Fibroblast of pulmonary artery (primary cell): ENCODE results near the gene PRXL2A.

Source experiments
- DNase-seq: peaks from one replicate; pipeline ENCODE4 v3.0.0-alpha.2; 2010; ENCODE audit warnings: low read depth
- H3K4me3 ChIP-seq: replicated peaks from 2 replicates; pipeline ENCODE4 v1.5.1; 2011; ENCODE audit warnings: low read depth, mild to moderate bottlenecking, control low read depth, low read length, moderate library complexity
- TF ChIP-seq, protein P1 (sequence below): IDR thresholded peaks from 2 replicates; pipeline ENCODE4 v1.5.1; 2011; ENCODE audit warnings: mild to moderate bottlenecking, control low read depth, low read length, inconsistent platforms; ENCODE audit errors: missing control alignments

PRXL2A gene

DNA sequence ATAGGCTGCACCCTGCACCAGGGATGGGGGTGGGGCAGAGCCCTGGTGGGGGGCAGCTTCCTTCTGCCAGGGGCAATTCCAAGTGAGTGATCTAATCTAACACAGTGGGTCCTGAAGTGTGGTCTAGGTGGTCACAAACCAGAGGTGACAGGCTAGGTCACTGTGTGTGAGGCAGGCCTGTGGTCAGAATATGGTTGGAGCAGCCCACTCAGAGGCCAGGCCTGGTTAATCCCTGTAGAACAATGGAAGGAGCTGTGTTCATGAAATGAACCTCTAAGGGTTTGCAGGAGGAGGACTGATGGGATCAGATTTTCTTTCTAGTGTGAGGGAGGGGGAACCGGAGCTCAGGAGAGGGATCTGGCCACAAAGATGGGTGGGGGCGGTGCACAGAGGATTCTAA, 35.8 kb downstream of the PRXL2A start:
- DNase-seq, result no peak
- H3K4me3 ChIP-seq, result no peak overlapping the region
- TF ChIP-seq, protein P1, sequence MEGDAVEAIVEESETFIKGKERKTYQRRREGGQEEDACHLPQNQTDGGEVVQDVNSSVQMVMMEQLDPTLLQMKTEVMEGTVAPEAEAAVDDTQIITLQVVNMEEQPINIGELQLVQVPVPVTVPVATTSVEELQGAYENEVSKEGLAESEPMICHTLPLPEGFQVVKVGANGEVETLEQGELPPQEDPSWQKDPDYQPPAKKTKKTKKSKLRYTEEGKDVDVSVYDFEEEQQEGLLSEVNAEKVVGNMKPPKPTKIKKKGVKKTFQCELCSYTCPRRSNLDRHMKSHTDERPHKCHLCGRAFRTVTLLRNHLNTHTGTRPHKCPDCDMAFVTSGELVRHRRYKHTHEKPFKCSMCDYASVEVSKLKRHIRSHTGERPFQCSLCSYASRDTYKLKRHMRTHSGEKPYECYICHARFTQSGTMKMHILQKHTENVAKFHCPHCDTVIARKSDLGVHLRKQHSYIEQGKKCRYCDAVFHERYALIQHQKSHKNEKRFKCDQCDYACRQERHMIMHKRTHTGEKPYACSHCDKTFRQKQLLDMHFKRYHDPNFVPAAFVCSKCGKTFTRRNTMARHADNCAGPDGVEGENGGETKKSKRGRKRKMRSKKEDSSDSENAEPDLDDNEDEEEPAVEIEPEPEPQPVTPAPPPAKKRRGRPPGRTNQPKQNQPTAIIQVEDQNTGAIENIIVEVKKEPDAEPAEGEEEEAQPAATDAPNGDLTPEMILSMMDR, result no peak

DNA sequence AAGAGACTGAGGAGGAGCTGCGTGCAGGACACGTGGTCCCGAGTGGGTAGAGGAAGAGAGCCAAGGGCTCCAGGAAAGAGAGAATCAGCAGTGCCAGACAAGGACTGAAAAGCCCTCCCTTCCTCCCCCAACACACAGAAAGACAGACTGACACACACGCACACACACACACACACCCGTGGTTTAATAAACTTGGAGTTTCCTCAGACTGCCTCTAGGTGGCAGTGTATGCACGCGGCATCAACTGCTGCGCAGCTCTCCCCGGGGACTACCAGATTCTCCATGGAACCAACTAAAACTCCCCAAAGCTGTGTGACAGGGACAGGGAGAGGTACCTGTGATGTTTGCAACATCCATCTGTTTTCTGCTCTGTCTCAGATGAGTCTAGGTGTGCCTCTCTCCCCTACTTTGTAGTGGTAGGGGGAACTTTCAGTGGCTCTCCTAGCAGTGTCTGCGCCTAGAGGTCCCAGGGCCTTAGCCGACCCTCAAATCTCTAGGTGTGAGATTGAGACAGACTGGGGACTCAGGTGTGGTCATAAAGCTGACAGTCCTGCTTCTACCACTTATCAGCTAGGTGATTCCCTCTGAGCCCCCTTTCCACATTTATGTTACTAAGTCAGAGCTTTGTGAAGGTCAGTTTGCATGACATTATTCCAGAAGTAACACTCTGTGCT, 36.4 kb downstream of the PRXL2A start:
- H3K4me3 ChIP-seq, result no peak overlapping the region
- TF ChIP-seq, protein P1, result peak; percentile 97
- DNase-seq, result peak; percentile 85

DNA sequence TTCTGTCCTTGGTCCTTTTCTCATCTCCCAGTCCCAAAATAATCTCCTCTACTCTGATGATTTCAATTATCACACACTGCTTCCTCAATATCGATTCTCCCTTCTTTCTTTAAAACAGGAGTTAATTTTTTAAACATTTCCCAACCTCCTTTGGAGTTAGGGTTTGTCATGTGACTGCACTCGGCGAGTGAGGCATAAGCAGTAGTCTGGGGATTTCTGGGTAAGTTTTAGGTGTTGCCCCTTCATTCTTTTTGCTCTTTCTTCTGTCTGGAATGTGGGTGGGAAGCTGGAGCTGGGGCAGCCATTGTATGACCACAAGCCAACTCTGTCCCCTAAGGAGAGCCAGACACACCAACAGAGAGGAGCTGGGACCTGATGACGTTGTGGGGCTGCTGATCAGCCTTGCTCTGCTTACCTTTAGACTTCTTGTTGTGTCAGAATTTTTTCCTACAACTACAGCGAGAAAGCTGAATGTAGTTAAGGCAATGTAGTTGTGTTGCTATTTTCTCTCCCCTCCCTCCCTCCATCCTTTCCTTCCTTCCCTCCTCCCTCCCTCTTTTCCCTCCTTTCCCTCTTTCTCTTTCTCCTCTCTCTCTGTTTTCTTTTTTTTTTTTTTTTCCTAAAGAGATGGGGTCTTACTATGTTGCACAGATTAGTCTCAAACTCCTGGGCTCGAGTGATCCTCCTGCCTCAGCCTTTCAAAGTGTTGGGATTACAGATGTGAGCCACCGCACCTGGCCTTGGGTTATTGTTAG, 39.3 kb downstream of the PRXL2A start:
- no peak for DNase-seq
- H3K4me3 ChIP-seq, result no peak overlapping the region
- TF ChIP-seq, protein P1, result no peak

DNA sequence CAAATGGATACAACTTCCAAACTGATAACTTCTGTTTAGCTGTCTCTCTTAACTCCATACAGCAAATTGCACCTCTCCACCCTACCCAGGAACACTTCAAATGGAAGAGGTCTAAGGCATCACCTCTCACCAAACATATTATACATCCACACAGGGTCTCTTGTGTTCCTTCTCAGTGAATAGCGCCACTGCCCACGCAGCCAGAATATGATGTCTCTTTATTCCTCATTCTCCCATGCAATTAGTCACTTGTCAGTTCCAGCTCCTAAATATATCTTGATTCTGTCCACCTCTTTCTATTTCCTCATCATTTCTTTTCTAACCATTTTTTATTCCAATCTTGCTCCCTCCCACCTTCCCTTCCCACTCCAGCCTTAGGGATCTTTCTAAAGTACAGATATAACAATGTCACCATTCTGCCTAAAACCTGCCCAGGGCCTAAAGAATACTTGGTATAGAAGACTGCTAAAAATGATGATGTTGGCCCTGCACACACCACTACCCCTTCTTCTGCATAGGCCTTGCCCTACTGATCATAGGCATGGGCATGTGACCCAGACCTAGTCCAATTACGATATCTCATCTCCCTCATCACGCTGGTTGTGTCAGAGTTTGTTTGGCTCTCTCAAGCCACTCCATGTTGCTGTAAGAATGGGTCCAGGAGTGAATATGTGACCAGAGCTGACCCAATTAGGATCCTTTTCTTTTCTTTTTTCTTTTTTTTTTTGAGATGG, 40.0 kb downstream of the PRXL2A start:
- DNase-seq, result no peak
- TF ChIP-seq, protein P1, result no peak
- no peak overlapping the region for H3K4me3 ChIP-seq

DNA sequence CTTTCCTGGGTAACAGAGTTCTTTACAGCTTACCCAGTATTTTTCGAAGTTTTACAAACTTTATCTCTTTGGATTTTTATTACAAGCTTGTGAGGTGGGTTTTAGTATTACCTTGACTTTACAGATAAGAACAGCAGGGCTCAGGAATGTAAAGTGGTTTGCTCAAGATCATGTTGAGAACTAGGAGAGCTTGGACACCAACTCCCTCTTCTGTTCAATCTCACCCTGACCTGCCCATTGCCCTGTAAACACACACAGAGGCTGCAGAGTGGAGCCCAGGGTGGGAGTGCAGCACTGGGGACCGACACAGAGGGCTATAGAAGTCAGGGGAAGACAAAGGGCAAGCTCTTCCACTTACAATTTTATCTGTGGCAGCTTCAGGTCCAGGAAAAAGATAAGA, 41.2 kb downstream of the PRXL2A start:
- DNase-seq, result no peak
- H3K4me3 ChIP-seq, result no peak overlapping the region
- TF ChIP-seq, protein P1, result no peak

DNA sequence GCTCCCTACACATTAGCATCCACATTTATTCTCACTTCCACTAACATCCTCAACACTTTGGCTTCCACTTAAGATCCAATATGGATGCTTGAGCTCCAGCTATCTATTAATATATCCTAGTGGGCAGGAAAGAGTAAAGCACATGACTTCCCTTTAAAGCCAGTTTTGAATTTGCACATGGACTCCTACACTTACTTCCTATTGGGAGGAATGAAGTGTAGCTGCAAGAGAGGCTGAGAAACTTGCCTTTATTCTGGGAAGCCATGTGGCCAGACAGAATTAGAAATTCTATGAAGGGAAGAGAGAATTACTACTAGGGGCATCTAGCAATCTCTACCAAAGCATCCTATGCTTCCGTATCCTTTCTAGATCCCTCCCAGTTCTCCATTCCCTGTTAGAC, 42.8 kb downstream of the PRXL2A start:
- no peak for DNase-seq
- TF ChIP-seq, protein P1, result no peak
- H3K4me3 ChIP-seq, result no peak overlapping the region
